ENCODE measurements around the gene TMC2.

Gene TMC2

DNA sequence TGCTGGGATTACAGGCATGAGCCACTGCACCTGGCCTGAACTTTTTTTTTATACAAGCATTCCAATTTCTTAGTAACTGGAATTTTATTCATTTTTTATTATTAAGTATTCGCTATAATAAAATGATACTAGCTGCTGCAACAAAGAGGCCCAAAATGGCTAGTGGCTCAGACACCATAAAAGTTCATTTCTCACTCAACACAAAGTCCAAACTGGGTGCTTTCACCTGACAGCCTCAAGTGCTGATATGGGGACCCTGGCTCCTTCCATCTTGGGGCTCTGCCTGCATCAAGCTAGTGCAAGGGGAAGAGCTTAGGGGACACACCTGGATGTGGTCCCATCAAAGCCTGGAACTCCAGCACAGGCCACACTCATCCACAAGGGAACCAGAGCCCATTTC, 103.9 kb downstream of the TMC2 start:
- no peak overlapping the region for H3K27ac ChIP-seq
- TF ChIP-seq, protein P1, sequence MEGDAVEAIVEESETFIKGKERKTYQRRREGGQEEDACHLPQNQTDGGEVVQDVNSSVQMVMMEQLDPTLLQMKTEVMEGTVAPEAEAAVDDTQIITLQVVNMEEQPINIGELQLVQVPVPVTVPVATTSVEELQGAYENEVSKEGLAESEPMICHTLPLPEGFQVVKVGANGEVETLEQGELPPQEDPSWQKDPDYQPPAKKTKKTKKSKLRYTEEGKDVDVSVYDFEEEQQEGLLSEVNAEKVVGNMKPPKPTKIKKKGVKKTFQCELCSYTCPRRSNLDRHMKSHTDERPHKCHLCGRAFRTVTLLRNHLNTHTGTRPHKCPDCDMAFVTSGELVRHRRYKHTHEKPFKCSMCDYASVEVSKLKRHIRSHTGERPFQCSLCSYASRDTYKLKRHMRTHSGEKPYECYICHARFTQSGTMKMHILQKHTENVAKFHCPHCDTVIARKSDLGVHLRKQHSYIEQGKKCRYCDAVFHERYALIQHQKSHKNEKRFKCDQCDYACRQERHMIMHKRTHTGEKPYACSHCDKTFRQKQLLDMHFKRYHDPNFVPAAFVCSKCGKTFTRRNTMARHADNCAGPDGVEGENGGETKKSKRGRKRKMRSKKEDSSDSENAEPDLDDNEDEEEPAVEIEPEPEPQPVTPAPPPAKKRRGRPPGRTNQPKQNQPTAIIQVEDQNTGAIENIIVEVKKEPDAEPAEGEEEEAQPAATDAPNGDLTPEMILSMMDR (conservative IDR thresholded peaks at IDR 0.05), result no peak

DNA sequence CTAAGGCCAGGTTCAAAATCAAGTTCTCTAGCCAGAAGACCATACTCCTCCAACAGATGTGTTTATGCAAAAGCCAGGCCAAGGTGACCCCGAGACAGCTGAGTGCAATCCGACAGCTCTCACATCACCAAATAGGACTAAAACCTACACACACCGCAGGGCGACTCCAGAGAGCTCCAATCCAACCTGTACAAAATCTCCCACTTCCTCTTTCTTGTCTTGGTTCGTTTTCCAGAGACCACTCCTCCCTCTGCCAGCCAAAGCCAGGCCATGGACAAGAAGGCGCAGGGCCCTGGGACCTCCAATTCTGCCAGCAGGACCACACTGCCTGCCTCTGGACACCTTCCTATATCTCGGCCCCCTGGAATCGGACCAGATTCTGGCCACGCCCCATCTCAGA, 104.5 kb downstream of the TMC2 start:
- TF ChIP-seq, protein P1 (conservative IDR thresholded peaks at IDR 0.05), result no peak
- no peak overlapping the region for H3K27ac ChIP-seq

DNA sequence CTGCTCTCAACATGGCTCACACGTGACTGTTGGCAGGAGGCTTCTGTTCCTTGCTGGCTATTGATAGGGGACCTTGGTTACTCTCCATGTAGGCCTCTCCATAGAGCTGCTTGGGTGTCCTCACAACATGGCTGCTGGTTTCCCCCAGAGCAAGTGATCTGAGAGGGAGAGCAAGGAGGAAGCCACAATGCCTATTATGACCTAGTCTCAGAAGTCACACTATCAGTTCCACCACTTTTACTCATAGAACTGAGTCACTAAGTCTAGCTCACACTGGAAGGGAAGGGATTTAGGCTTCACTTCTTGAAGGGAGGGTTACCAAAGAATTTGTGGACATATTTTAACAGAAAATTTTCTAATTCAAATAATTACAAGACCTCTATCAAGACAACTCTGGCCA, 107.3 kb downstream of the TMC2 start:
- TF ChIP-seq, protein P1 (conservative IDR thresholded peaks at IDR 0.05), result no peak
- no peak overlapping the region for H3K27ac ChIP-seq

DNA sequence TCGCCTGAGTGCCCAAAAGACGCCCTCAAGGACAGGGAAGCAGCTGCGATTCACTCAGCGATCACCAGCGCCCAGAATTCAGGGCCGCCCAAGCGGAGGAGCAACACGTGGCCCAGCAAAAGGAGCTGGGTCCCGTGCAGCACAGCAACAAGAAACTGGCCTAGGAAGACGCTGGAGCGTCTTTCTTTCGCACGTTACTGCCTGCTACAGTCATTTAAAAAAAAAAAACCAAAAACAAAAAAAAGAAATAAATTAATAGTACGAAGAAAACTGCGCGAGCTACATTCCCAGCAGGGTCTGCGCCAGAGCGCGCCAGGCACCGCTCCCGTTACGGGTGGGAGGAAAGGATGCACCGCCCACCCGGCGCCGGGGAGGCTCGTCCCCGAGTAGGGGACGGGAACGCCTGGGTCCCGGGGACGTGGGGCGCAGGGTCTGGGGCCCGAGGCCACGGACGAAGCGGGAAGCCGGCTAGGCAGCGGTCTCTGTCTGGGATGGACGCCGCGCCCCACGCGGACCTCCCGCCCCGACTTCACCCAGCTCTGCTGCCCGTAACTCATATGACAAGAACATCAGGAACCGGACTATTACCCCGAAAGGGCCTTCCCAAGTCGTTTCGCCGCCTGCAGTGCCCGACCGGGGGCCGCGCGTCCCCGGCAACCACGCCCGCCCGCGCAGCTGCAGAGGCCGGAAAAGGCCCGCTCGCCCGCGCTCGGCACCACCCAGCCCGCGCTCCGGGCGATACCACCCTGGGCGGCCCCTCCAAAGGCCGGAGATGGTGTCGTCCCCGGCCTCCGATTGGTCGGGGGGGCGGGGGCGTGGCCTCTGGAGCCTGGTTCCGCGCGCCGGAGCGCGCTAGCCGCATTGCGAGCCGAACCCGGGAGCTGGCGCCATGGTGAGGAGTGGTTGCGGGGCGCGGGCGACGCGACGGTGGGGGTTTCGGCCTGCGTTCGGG, 115.7 kb downstream of the TMC2 start, which contains the start of gene NOP56:
NOP56 (plus strand) TSS at position 861 of the 952 bp plus-strand sequence; CDS start at position 890, 29 bp downstream.
- TF ChIP-seq, protein P1 (conservative IDR thresholded peaks at IDR 0.05), result no peak
- H3K27ac ChIP-seq, result peak within 1 kb of the TSS; percentile 98

DNA sequence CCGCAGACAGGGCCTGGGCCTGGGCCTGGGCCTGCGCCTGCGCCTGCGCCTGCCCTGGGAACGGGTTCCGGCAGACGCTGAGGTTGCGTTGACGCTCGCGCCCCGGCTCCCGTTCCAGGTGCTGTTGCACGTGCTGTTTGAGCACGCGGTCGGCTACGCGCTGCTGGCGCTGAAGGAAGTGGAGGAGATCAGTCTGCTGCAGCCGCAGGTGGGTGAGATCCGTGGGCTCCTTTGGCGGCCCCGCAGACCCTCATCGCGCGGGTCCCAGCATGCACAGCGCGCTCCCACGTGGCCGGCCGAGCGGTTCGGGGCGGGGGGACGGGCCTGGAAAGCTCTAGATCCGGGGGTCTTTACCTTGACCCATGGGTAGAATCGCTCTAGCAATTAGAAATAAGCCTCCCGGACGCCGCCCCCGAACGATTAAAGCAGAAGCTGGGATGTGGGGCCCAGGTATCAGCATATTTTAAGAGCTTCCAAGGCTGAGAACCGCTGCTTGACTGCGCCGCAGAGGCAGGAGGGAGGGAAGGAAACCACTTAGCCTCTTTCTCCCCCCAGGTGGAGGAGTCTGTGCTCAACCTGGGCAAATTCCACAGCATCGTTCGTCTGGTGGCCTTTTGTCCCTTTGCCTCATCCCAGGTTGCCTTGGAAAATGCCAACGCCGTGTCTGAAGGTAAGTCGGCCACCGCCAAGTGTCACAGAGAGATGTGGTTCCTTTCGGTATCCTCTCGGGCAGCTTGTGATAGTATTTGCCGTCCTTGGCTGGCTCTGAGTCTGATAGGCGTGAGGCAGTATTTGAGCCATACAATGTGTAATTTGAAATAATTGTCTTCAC, 116.6 kb downstream of the TMC2 start:
- peak overlapping the region; percentile 98 for H3K27ac ChIP-seq

DNA sequence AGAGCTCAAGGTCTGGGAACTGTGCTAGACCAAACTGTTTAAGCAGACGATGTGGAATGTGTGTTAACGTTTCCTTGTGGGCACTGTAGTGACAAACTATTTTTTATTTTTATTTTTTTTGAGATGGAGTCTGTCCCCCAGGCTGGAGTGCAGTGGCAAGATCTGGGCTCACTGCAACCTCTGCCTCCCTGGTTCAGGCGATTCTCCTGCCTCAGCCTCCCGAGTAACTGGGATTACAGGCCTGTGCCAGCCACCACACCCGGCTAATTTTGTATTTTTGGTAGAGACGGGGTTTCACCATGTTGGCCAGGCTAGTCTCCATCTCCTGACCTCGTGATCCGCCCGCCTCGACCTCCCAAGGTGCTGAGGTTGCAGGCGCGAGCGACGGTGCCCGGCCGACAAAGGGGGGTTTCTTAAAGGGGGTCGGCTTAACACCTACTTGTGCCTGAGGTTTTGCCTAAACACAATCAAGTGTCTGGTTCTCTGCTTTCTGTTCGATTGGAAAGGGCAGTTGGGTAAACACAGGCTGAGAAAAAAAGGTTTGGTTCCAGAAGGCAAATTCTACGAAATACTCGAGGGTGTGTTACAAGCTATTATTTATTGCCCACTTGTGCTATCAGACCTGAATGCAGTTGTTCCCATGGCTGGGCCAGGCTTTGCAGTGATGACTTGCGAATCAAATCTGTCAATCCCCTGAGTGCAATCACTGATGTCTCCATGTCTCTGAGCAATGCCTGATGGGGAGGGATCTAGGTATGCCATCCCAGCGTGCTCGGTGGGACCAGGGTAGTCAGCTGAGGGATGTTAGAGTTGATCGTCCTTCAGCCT, 117.4 kb downstream of the TMC2 start:
- H3K27ac ChIP-seq, result peak overlapping the region; percentile 98
- TF ChIP-seq, protein P1 (conservative IDR thresholded peaks at IDR 0.05), result no peak

More for the DNA sequence above, 116.6 kb downstream of the TMC2 start:
- TF ChIP-seq, protein P1 (conservative IDR thresholded peaks at IDR 0.05), result no peak
